BJ (cell line): ENCODE data around the gene CALML3. TPM values are rescaled to one million over a fixed set of nuclear protein-coding genes. Genes with fewer than 3 reads are reported as not detected.

Experiments
- CTCF ChIA-PET: fragments of 350-600 bp; formaldehyde crosslinking; extraction: SDS; loops from one replicate; lab custom pipeline; 2021; ENCODE audit warnings: antibody characterized with exemption, inconsistent platforms; lab: Yijun Ruan, JAX
- POLR2A ChIA-PET: fragments of 300-600 bp; sonication (Branson Sonifier 250); formaldehyde crosslinking; extraction: SDS; loops from one replicate; lab custom pipeline; 2021; ENCODE audit warnings: antibody characterized with exemption; lab: Charles Lee
- DNase-seq: peaks from one replicate; pipeline ENCODE4 v3.0.0-alpha.2; 2011; ENCODE audit warnings: low read depth
- H3K27me3 ChIP-seq: 2 replicates; pipeline ENCODE4 v1.6.0; 2011; ENCODE audit warnings: low read length; ENCODE audit not compliant: control insufficient read depth, insufficient read depth
- H3K36me3 ChIP-seq: 2 replicates; pipeline ENCODE4 v1.5.1; 2011; ENCODE audit warnings: low read length; ENCODE audit not compliant: control insufficient read depth, insufficient read depth
- H3K4me3 ChIP-seq: 2 replicates; pipeline ENCODE4 v1.5.1; 2011; ENCODE audit warnings: low read depth, mild to moderate bottlenecking, control low read depth, low read length
- CTCF ChIP-seq: IDR thresholded peaks from 2 replicates; pipeline ENCODE4 v1.5.1; 2011; ENCODE audit warnings: low read depth, mild to moderate bottlenecking, control low read depth, inconsistent platforms, low read length, moderate library complexity; ENCODE audit not compliant: insufficient read depth
- polyA plus RNA-seq: library from polyadenylated mRNA; depleted of rRNA; stranded (reverse); fragments of >200 nt; gene quantifications from 2 replicates; pipeline ENCODE4 v1.2.3, GENCODE V29; 2011

Gene CALML3
- polyA plus RNA-seq, 1 experiment: not detected

- ChIA-PET CTCF (interaction anchor here (1.0 kb wide), 1 partner anchor 20 kb away, joined by 4 read pairs; no protein-coding TSS in a partner anchor), POLR2A (no interaction called here)
- peaks cover 7% of the 10 kb centered on the region; the same call in 1 of the 2 replicates for H3K27me3 ChIP-seq
- H3K4me3 ChIP-seq: no peak overlapping the region
- no peak for TF ChIP-seq CTCF
- no peaks in the 10 kb centered on the region for H3K36me3 ChIP-seq
- no peak for DNase-seq
Observed at GRCh38 chr10:5504146-5505072, 20.4 kb upstream of the CALML3 start.

- Histone ChIP-seq H3K27me3 (peaks cover 2% of the 10 kb centered on the region; the same call in 1 of the 2 replicates), H3K36me3 (no peaks in the 10 kb centered on the region), H3K4me3 (no peak overlapping the region)
- no peak for TF ChIP-seq CTCF
- ChIA-PET POLR2A (no interaction called here), CTCF (no interaction called here)
- DNase-seq: no peak
Observed at GRCh38 chr10:5506246-5506645, 18.5 kb upstream of the CALML3 start.

- no peak for TF ChIP-seq CTCF
- ChIA-PET CTCF (no interaction called here), POLR2A (no interaction called here)
- H3K27me3 ChIP-seq: peaks cover 2% of the 10 kb centered on the region; the same call in 1 of the 2 replicates
- H3K36me3 ChIP-seq: no peaks in the 10 kb centered on the region
- H3K4me3 ChIP-seq: no peak overlapping the region
- DNase-seq: no peak
Observed at GRCh38 chr10:5506751-5507648, 17.8 kb upstream of the CALML3 start.

- no peak for DNase-seq
- TF ChIP-seq CTCF: no peak
Observed at GRCh38 chr10:5507649-5508131, 17.1 kb upstream of the CALML3 start.

More at GRCh38 chr10:5507649-5508131, 17.1 kb upstream of the CALML3 start:
- Histone ChIP-seq H3K27me3 (no peaks in the 10 kb centered on the region), H3K4me3 (no peak overlapping the region), H3K36me3 (no peaks in the 10 kb centered on the region)
- CTCF ChIA-PET: no interaction called here
- POLR2A ChIA-PET: no interaction called here
